Activated B cell treated with CpG ODN at 0.5 μM for 24 hours (primary cell): ENCODE results near the gene ERVFRD-1. TPM values are rescaled to one million over a fixed set of nuclear protein-coding genes. Genes with fewer than 3 reads are reported as not detected.

Experiments
- ATAC-seq: fragments of 200-7000 bp; cut with Tn5 transposase; one replicate; pipeline ENCODE4 v1.10.0; 2021; ENCODE audit warnings: low read depth, mild to moderate bottlenecking, moderate library complexity
- CTCF ChIA-PET: fragments of 350-600 bp; sonication (Branson Sonifier 250); formaldehyde crosslinking; loops from one replicate; lab custom pipeline; 2021; ENCODE audit warnings: antibody characterized with exemption; lab: Charles Lee
- POLR2A ChIA-PET: fragments of 350-600 bp; sonication (Branson Sonifier 250); formaldehyde crosslinking; loops from one replicate; lab custom pipeline; 2021; ENCODE audit warnings: antibody characterized with exemption; lab: Charles Lee
- DNase-seq: peaks from one replicate; pipeline ENCODE4 v3.0.0; 2022
- H3K27ac Mint-ChIP-seq: one replicate; pipeline ENCODE4 v1.8.0; 2020; ENCODE audit warnings: mixed read lengths
- H3K27me3 Mint-ChIP-seq: one replicate; pipeline ENCODE4 v1.8.0; 2021; ENCODE audit warnings: mixed read lengths
- H3K36me3 Mint-ChIP-seq: one replicate; pipeline ENCODE4 v1.8.0; 2021; ENCODE audit warnings: low read depth, mixed read lengths
- H3K4me1 Mint-ChIP-seq: one replicate; pipeline ENCODE4 v1.8.0; 2021; ENCODE audit warnings: mixed read lengths
- H3K4me3 Mint-ChIP-seq: one replicate; pipeline ENCODE4 v1.8.0; 2020; ENCODE audit warnings: mild to moderate bottlenecking, mixed read lengths
- H3K9me3 Mint-ChIP-seq: one replicate; pipeline ENCODE4 v1.8.0; 2020; ENCODE audit warnings: mixed read lengths
- CTCF ChIP-seq: fragments of 200-600 bp; IDR thresholded peaks from one replicate; pipeline ENCODE4 v1.8.0; 2022; ENCODE audit warnings: antibody characterized with exemption, mild to moderate bottlenecking
- intact Hi-C: fragments of 100-400 bp; cut with micrococcal nuclease; formaldehyde crosslinking; loops from one replicate; pipeline ENCODE4 v1.15.1; 2024
- total RNA-seq: library from RNA; stranded (reverse); gene quantifications from 2 replicates; pipeline ENCODE4 v1.2.3, GENCODE V29; 2022

ERVFRD-1 gene
- total RNA-seq, 1 donor from 2014 or later = not detected

GRCh38 chr6:11072101-11072500 is 39.4 kb downstream of the ERVFRD-1 start:
- no peak for ATAC-seq
- no peaks in the 10 kb centered on the region for H3K36me3 Mint-ChIP-seq
- no peak for DNase-seq
- intact Hi-C loops = no loop called here
- no peaks in the 10 kb centered on the region for H3K9me3 Mint-ChIP-seq
- ChIA-PET POLR2A (no interaction called here), CTCF (interaction anchor here (4.3 kb wide), 1 partner anchor 592 kb away, joined by 61 read pairs; no protein-coding TSS in a partner anchor)
- H3K4me1 Mint-ChIP-seq = no peaks in the 10 kb centered on the region
- H3K27me3 Mint-ChIP-seq = no peaks in the 10 kb centered on the region
- no peak overlapping the region for H3K27ac Mint-ChIP-seq
- TF ChIP-seq CTCF = no peak
- H3K4me3 Mint-ChIP-seq = no peak overlapping the region

GRCh38 chr6:11069760-11070159 is 41.8 kb downstream of the ERVFRD-1 start:
- intact Hi-C loops = loop anchor here (1.0 to 5.0 kb wide), 7 partner anchors 115 to 1527 kb away; no protein-coding TSS in a partner anchor

GRCh38 chr6:11067348-11067747 is 44.2 kb downstream of the ERVFRD-1 start:
- no peak overlapping the region for H3K4me3 Mint-ChIP-seq
- intact Hi-C loops = loop anchor here (5.0 kb wide), 1 partner anchor 1525 kb away; no protein-coding TSS in a partner anchor
- DNase-seq = no peak
- ATAC-seq = no peak
- no peak for TF ChIP-seq CTCF
- no peaks in the 10 kb centered on the region for H3K36me3 Mint-ChIP-seq
- POLR2A ChIA-PET = no interaction called here
- no peaks in the 10 kb centered on the region for H3K9me3 Mint-ChIP-seq
- no peaks in the 10 kb centered on the region for H3K27me3 Mint-ChIP-seq
- CTCF ChIA-PET = interaction anchor here (0.8 to 2.1 kb wide), 5 partner anchors 113 to 589 kb away, joined by 3 to 11 read pairs (median 5); no protein-coding TSS in a partner anchor
- no peak overlapping the region for H3K27ac Mint-ChIP-seq
- H3K4me1 Mint-ChIP-seq = no peaks in the 10 kb centered on the region

More at GRCh38 chr6:11069760-11070159, 41.8 kb downstream of the ERVFRD-1 start:
- ChIA-PET CTCF (interaction anchor here (1.2 to 4.3 kb wide), 6 partner anchors 13 to 590 kb away, joined by 3 to 61 read pairs (median 4); partner anchors contain the start of genes C6orf52 and PAK1IP1), POLR2A (interaction anchor here (0.6 to 1.4 kb wide), 2 partner anchors 13 to 24 kb away, joined by 3 read pairs; partner anchors contain the start of gene SMIM13)
- Mint-ChIP-seq H3K27ac (no peak overlapping the region), H3K4me1 (no peaks in the 10 kb centered on the region), H3K27me3 (no peaks in the 10 kb centered on the region), H3K36me3 (no peaks in the 10 kb centered on the region), H3K9me3 (no peaks in the 10 kb centered on the region), H3K4me3 (no peak overlapping the region)
- no peak for TF ChIP-seq CTCF
- no peak for DNase-seq
- ATAC-seq = no peak

GRCh38 chr6:11066505-11067347 is 44.8 kb downstream of the ERVFRD-1 start:
- POLR2A ChIA-PET = no interaction called here
- no peaks in the 10 kb centered on the region for H3K36me3 Mint-ChIP-seq
- no peak overlapping the region for H3K4me3 Mint-ChIP-seq
- no peak overlapping the region for H3K27ac Mint-ChIP-seq
- H3K27me3 Mint-ChIP-seq = no peaks in the 10 kb centered on the region
- CTCF ChIA-PET = interaction anchor here (0.8 to 2.1 kb wide), 7 partner anchors 14 to 588 kb away, joined by 3 to 11 read pairs (median 3); no protein-coding TSS in a partner anchor
- no peaks in the 10 kb centered on the region for H3K4me1 Mint-ChIP-seq
- no peak for ATAC-seq
- no peak for TF ChIP-seq CTCF
- no peaks in the 10 kb centered on the region for H3K9me3 Mint-ChIP-seq
- no peak for DNase-seq
- intact Hi-C loops = loop anchor here (5.0 kb wide), 1 partner anchor 1524 kb away; no protein-coding TSS in a partner anchor
